ENCODE data around the gene ACAD9. TPM values are rescaled to one million over a fixed set of nuclear protein-coding genes. Genes with fewer than 3 reads are reported as not detected.

The ACAD9 gene
- total RNA-seq, 1 experiment from 2014 or later: 76.5 TPM

- no peak for DNase-seq
- ChIA-PET CTCF (no interaction called here), POLR2A (ENCODE audit: unreplicated experiment) (interaction anchor here (0.6 kb wide), 2 partner anchors 80 to 143 kb away, joined by 3 to 4 read pairs; no protein-coding TSS in a partner anchor)
These were observed 56.5 kb downstream of the ACAD9 start for GRCh38 chr3:128935922-128936321.

GRCh38 chr3:128936341-128936740, 56.9 kb downstream of the ACAD9 start:
- Histone ChIP-seq H3K79me2 (ENCODE audit: low read depth) (no peaks in the 10 kb centered on the region), H3K27me3 (ENCODE audit: insufficient read depth, low read depth) (no peaks in the 10 kb centered on the region), H3K27ac (no peak overlapping the region), H3K9me2 (ENCODE audit: insufficient read depth) (no peaks in the 10 kb centered on the region), H3K36me3 (ENCODE audit: low read depth) (no peaks in the 10 kb centered on the region), H3K4me1 (replicated peaks; ENCODE audit: insufficient read depth) (no peaks in the 10 kb centered on the region), H2AFZ (no peak overlapping the region), H3K4me2 (no peak overlapping the region), H3K4me3 (no peak overlapping the region), H3F3A (ENCODE audit: insufficient read depth, low read depth) (no peaks in the 10 kb centered on the region), H3K9me3 (ENCODE audit: insufficient read depth, low read depth) (no peaks in the 10 kb centered on the region), H4K20me1 (ENCODE audit: insufficient read depth) (no peaks in the 10 kb centered on the region)
- BruUV-seq (replicated peaks): no TSS peak
- TF ChIP-seq CTCF (conservative IDR thresholded peaks at IDR 0.05) (no peak), EZH2 (IDR thresholded peaks at IDR 0.05; ENCODE audit: low read depth) (no peak)
- intact Hi-C loops (cut with micrococcal nuclease; ENCODE audit: unreplicated experiment): no loop called here
- no peak for DNase-seq
- CTCF ChIA-PET: no interaction called here
- POLR2A ChIA-PET (ENCODE audit: unreplicated experiment): interaction anchor here (0.6 kb wide), 2 partner anchors 80 to 144 kb away, joined by 3 to 4 read pairs; no protein-coding TSS in a partner anchor

More at GRCh38 chr3:128935922-128936321, 56.5 kb downstream of the ACAD9 start:
- H3K9me3 ChIP-seq (ENCODE audit: insufficient read depth, low read depth): no peaks in the 10 kb centered on the region
- no peaks in the 10 kb centered on the region for H3K4me1 ChIP-seq (replicated peaks; ENCODE audit: insufficient read depth)
- H3K36me3 ChIP-seq (ENCODE audit: low read depth): no peaks in the 10 kb centered on the region
- no peaks in the 10 kb centered on the region for H3F3A ChIP-seq (ENCODE audit: insufficient read depth, low read depth)
- intact Hi-C loops (cut with micrococcal nuclease; ENCODE audit: unreplicated experiment): no loop called here
- no peak for TF ChIP-seq CTCF (conservative IDR thresholded peaks at IDR 0.05)
- TF ChIP-seq EZH2 (IDR thresholded peaks at IDR 0.05; ENCODE audit: low read depth): no peak
- H3K4me3 ChIP-seq: no peak overlapping the region
- no peaks in the 10 kb centered on the region for H3K27me3 ChIP-seq (ENCODE audit: insufficient read depth, low read depth)
- no peaks in the 10 kb centered on the region for H4K20me1 ChIP-seq (ENCODE audit: insufficient read depth)
- H3K4me2 ChIP-seq: no peak overlapping the region
- H3K27ac ChIP-seq: no peak overlapping the region
- no peaks in the 10 kb centered on the region for H3K9me2 ChIP-seq (ENCODE audit: insufficient read depth)
- no peak overlapping the region for H2AFZ ChIP-seq
- H3K79me2 ChIP-seq (ENCODE audit: low read depth): no peaks in the 10 kb centered on the region
- no TSS peak for BruUV-seq (replicated peaks)

GRCh38 chr3:128940252-128940651, 60.8 kb downstream of the ACAD9 start:
- POLR2A ChIA-PET (ENCODE audit: unreplicated experiment): no interaction called here
- H3K27ac ChIP-seq: no peak overlapping the region
- no peaks in the 10 kb centered on the region for H3K36me3 ChIP-seq (ENCODE audit: low read depth)
- no peaks in the 10 kb centered on the region for H3K79me2 ChIP-seq (ENCODE audit: low read depth)
- H3K9me2 ChIP-seq (ENCODE audit: insufficient read depth): no peaks in the 10 kb centered on the region
- H2AFZ ChIP-seq: no peak overlapping the region
- H3K4me1 ChIP-seq (replicated peaks; ENCODE audit: insufficient read depth): peaks cover 10% of the 10 kb centered on the region; the same call in 1 of the 2 replicates
- H3K9me3 ChIP-seq (ENCODE audit: insufficient read depth, low read depth): no peaks in the 10 kb centered on the region
- BruUV-seq (replicated peaks): no TSS peak
- no peak overlapping the region for H3K4me3 ChIP-seq
- TF ChIP-seq EZH2 (IDR thresholded peaks at IDR 0.05; ENCODE audit: low read depth): no peak
- TF ChIP-seq CTCF (conservative IDR thresholded peaks at IDR 0.05): no peak
- 0 out of 2 replicates have a peak, but pooled peaks cover 2% of the 10 kb centered on the region for H3F3A ChIP-seq (ENCODE audit: insufficient read depth, low read depth)
- H4K20me1 ChIP-seq (ENCODE audit: insufficient read depth): no peaks in the 10 kb centered on the region
- no peaks in the 10 kb centered on the region for H3K27me3 ChIP-seq (ENCODE audit: insufficient read depth, low read depth)
- H3K4me2 ChIP-seq: no peak overlapping the region
- no peak for DNase-seq
- CTCF ChIA-PET: no interaction called here
- intact Hi-C loops (cut with micrococcal nuclease; ENCODE audit: unreplicated experiment): loop anchor here (5.0 kb wide), 1 partner anchor 63 kb away; the partner anchor contains the start of gene ACAD9
